HepG2 (cell line): ENCODE results near the gene GBE1. TPM values are rescaled to one million over a fixed set of nuclear protein-coding genes. Genes with fewer than 3 reads are reported as not detected.

Source experiments
- ATAC-seq: fragments of 200-7000 bp; cut with Tn5 transposase; 3 replicates; pipeline ENCODE4 v1.9.1; 2020; ENCODE audit warnings: mild to moderate bottlenecking, moderate library complexity
- BruUV-seq: library from RNA; stranded (reverse); fragments of 400-500 nt; replicated peaks from 2 replicates; lab custom pipeline; 2021; lab: Mats Ljungman, UMichigan
- CTCF ChIA-PET: fragments of 300-600 bp; formaldehyde crosslinking; extraction: SDS; loops from one replicate; lab custom pipeline; 2021; ENCODE audit warnings: low total read pairs, inconsistent platforms, low intra/inter-chr PET ratio; lab: Yijun Ruan, JAX
- POLR2A ChIA-PET: fragments of 350-600 bp; sonication (Branson Sonifier 250); formaldehyde crosslinking; loops from one replicate; lab custom pipeline; 2020; ENCODE audit warnings: antibody characterized with exemption, inconsistent platforms; lab: Yijun Ruan, JAX
- DNase-seq: peaks from one replicate; pipeline ENCODE4 v3.0.0-alpha.2; 2015; ENCODE audit warnings: low spot score
- FAIRE-seq: peaks from 3 replicates; lab custom pipeline; 2011; peaks lifted over from hg19 to GRCh38; lab: Jason Lieb, UNC
- H2AFZ ChIP-seq: one replicate; pipeline ENCODE4 v1.6.1; 2011; ENCODE audit warnings: low read length, inconsistent platforms
- H3K27ac ChIP-seq: fragments of 300-600 bp; 3 replicates; pipeline ENCODE4 v1.8.0; 2011; ENCODE audit warnings: mixed run types, mild to moderate bottlenecking, mixed read lengths, low read length, inconsistent platforms; ENCODE audit not compliant: insufficient read depth; ENCODE audit errors: extremely low read length
- H3K27me3 ChIP-seq, 2 experiments: fragments of 200-600 bp in 1 of 2; 2 replicates in 1 of 2; 3 replicates in 1 of 2; pipeline versions ENCODE4 v1.6.0 to v1.8.0; 2011; ENCODE audit warnings: low read length in 2 of 2, mild to moderate bottlenecking in 2 of 2, moderate library complexity in 2 of 2, inconsistent platforms in 1 of 2; ENCODE audit not compliant: insufficient read depth in 2 of 2, control insufficient read depth in 1 of 2
- H3K36me3 ChIP-seq, 2 experiments: fragments of 200-600 bp in 1 of 2; replicated peaks in 1 of 2; 2 replicates in 1 of 2; 3 replicates in 1 of 2; pipeline versions ENCODE4 v1.5.1 to v1.8.0; 2011; ENCODE audit warnings: low read length in 2 of 2, inconsistent platforms in 1 of 2; ENCODE audit not compliant: insufficient read depth in 2 of 2, control insufficient read depth in 1 of 2
- H3K4me1 ChIP-seq: 2 replicates; pipeline ENCODE4 v1.5.1; 2012; ENCODE audit warnings: low read length, inconsistent platforms; ENCODE audit not compliant: insufficient read depth
- H3K4me2 ChIP-seq: 2 replicates; pipeline ENCODE4 v1.6.0; 2011; ENCODE audit warnings: low read depth, low read length, inconsistent platforms
- H3K4me3 ChIP-seq, 3 experiments: fragments of 200-600 bp in 1 of 3; sonication (generic), shearing (Covaris generic) in 1 of 3; replicated peaks in 1 of 3; 2 replicates each; pipeline ENCODE4 v1.5.1; 2011 to 2016; ENCODE audit warnings: low read length in 3 of 3, inconsistent platforms in 2 of 3, low read depth in 2 of 3, mild to moderate bottlenecking in 2 of 3, control low read depth in 1 of 3, mixed read lengths in 1 of 3; ENCODE audit not compliant: insufficient read depth in 1 of 3
- H3K79me2 ChIP-seq: one replicate; pipeline ENCODE4 v1.6.1; 2011; ENCODE audit warnings: low read length, inconsistent platforms; ENCODE audit not compliant: insufficient read depth
- H3K9ac ChIP-seq: 2 replicates; pipeline ENCODE4 v1.6.0; 2011; ENCODE audit warnings: mild to moderate bottlenecking, low read depth, low read length, inconsistent platforms; ENCODE audit not compliant: insufficient read depth
- H3K9me3 ChIP-seq: 2 replicates; pipeline ENCODE4 v1.5.1; 2012; ENCODE audit warnings: mild to moderate bottlenecking, low read length
- H4K20me1 ChIP-seq: 2 replicates; pipeline ENCODE4 v1.6.0; 2011; ENCODE audit warnings: inconsistent platforms, mild to moderate bottlenecking, low read length, moderate library complexity; ENCODE audit not compliant: insufficient read depth
- CBFB ChIP-seq: sonication (generic); formaldehyde crosslinking; IDR thresholded peaks from 2 replicates; pipeline ENCODE4 v1.4.0; 2020; ENCODE audit warnings: missing genetic modification reagents
- CHD2 ChIP-seq: IDR thresholded peaks from 2 replicates; pipeline ENCODE4 v1.6.1; 2011; ENCODE audit warnings: low read depth, low read length, improper control_type of control experiment
- KAT8 ChIP-seq: IDR thresholded peaks from 2 replicates; pipeline ENCODE4 v1.6.1; 2016; ENCODE audit warnings: missing genetic modification reagents, missing compliant biosample characterization
- KDM6A ChIP-seq: IDR thresholded peaks from 2 replicates; pipeline ENCODE4 v1.6.1; 2016; ENCODE audit warnings: low read depth
- NFKB2 ChIP-seq: sonication (generic); formaldehyde crosslinking; IDR thresholded peaks from 2 replicates; pipeline ENCODE4 v1.4.0; 2020; ENCODE audit warnings: missing genetic modification reagents, borderline replicate concordance
- RFX3 ChIP-seq: IDR thresholded peaks from 2 replicates; pipeline ENCODE4 v1.6.1; 2016; ENCODE audit warnings: missing biosample characterization, missing genetic modification reagents
- RFXAP ChIP-seq: sonication (generic); formaldehyde crosslinking; IDR thresholded peaks from 2 replicates; pipeline ENCODE4 v1.4.0; 2020; ENCODE audit warnings: missing genetic modification reagents, borderline replicate concordance
- TBP ChIP-seq: sonication (generic); formaldehyde crosslinking; IDR thresholded peaks from 2 replicates; pipeline ENCODE4 v1.5.0; 2020; ENCODE audit warnings: missing genetic modification reagents
- U2AF1 ChIP-seq: fragments of 200-400 bp; formaldehyde crosslinking; optimal IDR thresholded peaks from 2 replicates; pipeline ENCODE3; 2017; ENCODE audit warnings: mild to moderate bottlenecking, low read depth, low read length
- ZEB1 ChIP-seq: IDR thresholded peaks from 2 replicates; pipeline ENCODE4 v1.6.1; 2012; ENCODE audit warnings: mild to moderate bottlenecking, low read depth, inconsistent platforms; ENCODE audit not compliant: insufficient replicate concordance
- ZNF362 ChIP-seq: sonication (generic); formaldehyde crosslinking; IDR thresholded peaks from 2 replicates; pipeline ENCODE4 v1.4.0; 2020; ENCODE audit warnings: missing genetic modification reagents, mild to moderate bottlenecking, borderline replicate concordance
- ZNF605 ChIP-seq: sonication (generic); formaldehyde crosslinking; IDR thresholded peaks from 2 replicates; pipeline ENCODE4 v1.8.0; 2022; ENCODE audit warnings: mild to moderate bottlenecking, missing genetic modification reagents
- ZNF703 ChIP-seq: sonication (generic); formaldehyde crosslinking; IDR thresholded peaks from 2 replicates; pipeline ENCODE4 v1.5.1; 2020; ENCODE audit warnings: missing genetic modification reagents, mild to moderate bottlenecking, moderate library complexity, borderline replicate concordance
- ZNF766 ChIP-seq: sonication (generic); formaldehyde crosslinking; IDR thresholded peaks from 2 replicates; pipeline ENCODE4 v1.5.0; 2020; ENCODE audit warnings: missing genetic modification reagents, borderline replicate concordance
- WGBS: methylation state at CpG from one replicate; pipeline ENCODE4 v1.1.6; 2017; ENCODE audit warnings: low lambda C conversion rate; 5-methylcytosine and 5-hydroxymethylcytosine counted together
- in situ Hi-C: cut with HindIII; loops from 2 replicates; pipeline ENCODE4 v1.10.0; 2017; ENCODE audit warnings: low pct_unique_long_range_greater_than_20kb; ENCODE audit not compliant: extremely low pct_ligation_motif_present
- intact Hi-C: fragments of 100-400 bp; cut with micrococcal nuclease; formaldehyde crosslinking; loops from one replicate; pipeline ENCODE4 v1.10.0; 2022; ENCODE audit not compliant: unreplicated experiment
- polyA plus RNA-seq, 8 experiments: library from polyadenylated mRNA; depleted of rRNA in 3 of 8; stranded (reverse) in 7 of 8; unstranded in 1 of 8; fragments of >200 nt; fragmentation: Illumina TruSeq in 4 of 8; extraction: Trizol in 4 of 8; gene quantifications; 2 replicates each; pipeline versions ENCODE4 v1.2.1 to v1.2.3, GENCODE V29; 2011 to 2016; ENCODE audit warnings: low read depth in 4 of 8, missing spikeins in 1 of 8, mixed read lengths in 1 of 8; ENCODE audit not compliant: insufficient read depth in 1 of 8
- total RNA-seq, 5 experiments: library from RNA; depleted of rRNA; stranded (reverse); fragments of >200 nt; fragmentation: Illumina TruSeq; extraction: Trizol; gene quantifications; 2 replicates each; pipeline ENCODE4 v1.2.3, GENCODE V29; 2016; ENCODE audit warnings: low read depth in 1 of 5
- TF ChIP-seq, protein P1 (sequence below): sonication (generic); formaldehyde crosslinking; conservative IDR thresholded peaks from 2 replicates; pipeline ENCODE4 v1.4.0; 2020; ENCODE audit warnings: missing genetic modification reagents
- TF ChIP-seq, protein P2 (sequence below): sonication (generic); formaldehyde crosslinking; IDR thresholded peaks from 2 replicates; pipeline ENCODE4 v1.5.0; 2020; ENCODE audit warnings: mild to moderate bottlenecking, missing genetic modification reagents, moderate library complexity
- TF ChIP-seq, protein P3 (sequence below): sonication (generic); formaldehyde crosslinking; IDR thresholded peaks from 2 replicates; pipeline ENCODE4 v1.4.0; 2020; ENCODE audit warnings: missing genetic modification reagents, borderline replicate concordance
- TF ChIP-seq, protein P4 (sequence below): sonication (generic); formaldehyde crosslinking; IDR thresholded peaks from 2 replicates; pipeline ENCODE4 v1.4.0; 2020; ENCODE audit warnings: missing genetic modification reagents

GBE1 gene
- total and polyA plus RNA-seq, 2 of the 13 experiments (the other 11 are each of a cell fraction or from before 2014, with no cell fraction given) = 22.9 to 36.1 TPM

- TF ChIP-seq ZNF362 (CRISPR knock-in tag) (no peak), CBFB (CRISPR knock-in tag) (no peak), KAT8 (CRISPR knock-in tag) (no peak)
Observed at GRCh38 chr3:81581966-81582599, 179.4 kb downstream of the GBE1 start (continued).

DNA sequence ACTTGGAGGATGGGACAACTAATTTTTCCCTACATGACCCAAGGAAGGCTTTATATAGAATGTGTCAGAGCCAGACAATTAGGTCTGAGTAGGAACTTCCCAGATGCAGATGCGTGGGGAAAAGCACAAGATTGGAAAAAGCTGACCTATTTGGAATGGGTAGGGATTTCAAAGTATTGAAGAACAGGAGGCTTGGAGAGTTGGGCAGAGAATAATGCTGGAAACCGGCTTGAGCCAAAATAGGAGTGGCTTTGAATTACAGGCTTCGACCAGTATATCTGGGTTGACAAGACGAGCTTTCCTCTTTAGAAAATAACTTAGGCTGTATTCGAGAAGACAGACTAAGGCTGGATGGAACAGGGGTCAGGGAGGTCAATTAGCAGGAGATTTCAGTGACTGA, 181.1 kb downstream of the GBE1 start:
- no peak for ATAC-seq
- Histone ChIP-seq H4K20me1 (no peaks in the 10 kb centered on the region), H2AFZ (no peak overlapping the region), H3K27me3 (no peaks in the 10 kb centered on the region), H3K4me2 (no peak overlapping the region), H3K9ac (no peak overlapping the region), H3K4me1 (no peaks in the 10 kb centered on the region), H3K4me3 (no peak overlapping the region), H3K9me3 (no peaks in the 10 kb centered on the region), H3K36me3 (peaks cover 0 to 11% of the 10 kb centered on the region in 2 experiments; a peak in 1 of 5 replicates), H3K79me2 (no peaks in the 10 kb centered on the region), H3K27ac (no peak overlapping the region)
- no TSS peak for BruUV-seq
- no peak for FAIRE-seq
- ChIA-PET CTCF (no interaction called here), POLR2A (no interaction called here)
- in situ Hi-C loops = no loop called here
- 94% methylated on average over 5 of the region's 5 CpGs for WGBS
- no peak for DNase-seq
- intact Hi-C loops = loop anchor here (10.0 kb wide), 1 partner anchor 554 kb away; no protein-coding TSS in a partner anchor
- TF ChIP-seq U2AF1 = no peak
- no peak for TF ChIP-seq ZNF605
- no peak for TF ChIP-seq KDM6A (CRISPR knock-in tag)
- TF ChIP-seq ZEB1 = no peak
- TF ChIP-seq ZNF703 (CRISPR knock-in tag) = no peak
- TF ChIP-seq, protein P1, sequence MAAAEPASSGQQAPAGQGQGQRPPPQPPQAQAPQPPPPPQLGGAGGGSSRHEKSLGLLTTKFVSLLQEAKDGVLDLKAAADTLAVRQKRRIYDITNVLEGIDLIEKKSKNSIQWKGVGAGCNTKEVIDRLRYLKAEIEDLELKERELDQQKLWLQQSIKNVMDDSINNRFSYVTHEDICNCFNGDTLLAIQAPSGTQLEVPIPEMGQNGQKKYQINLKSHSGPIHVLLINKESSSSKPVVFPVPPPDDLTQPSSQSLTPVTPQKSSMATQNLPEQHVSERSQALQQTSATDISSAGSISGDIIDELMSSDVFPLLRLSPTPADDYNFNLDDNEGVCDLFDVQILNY (CRISPR knock-in tag) = no peak
- no peak for TF ChIP-seq NFKB2 (CRISPR knock-in tag)
- TF ChIP-seq, protein P2, sequence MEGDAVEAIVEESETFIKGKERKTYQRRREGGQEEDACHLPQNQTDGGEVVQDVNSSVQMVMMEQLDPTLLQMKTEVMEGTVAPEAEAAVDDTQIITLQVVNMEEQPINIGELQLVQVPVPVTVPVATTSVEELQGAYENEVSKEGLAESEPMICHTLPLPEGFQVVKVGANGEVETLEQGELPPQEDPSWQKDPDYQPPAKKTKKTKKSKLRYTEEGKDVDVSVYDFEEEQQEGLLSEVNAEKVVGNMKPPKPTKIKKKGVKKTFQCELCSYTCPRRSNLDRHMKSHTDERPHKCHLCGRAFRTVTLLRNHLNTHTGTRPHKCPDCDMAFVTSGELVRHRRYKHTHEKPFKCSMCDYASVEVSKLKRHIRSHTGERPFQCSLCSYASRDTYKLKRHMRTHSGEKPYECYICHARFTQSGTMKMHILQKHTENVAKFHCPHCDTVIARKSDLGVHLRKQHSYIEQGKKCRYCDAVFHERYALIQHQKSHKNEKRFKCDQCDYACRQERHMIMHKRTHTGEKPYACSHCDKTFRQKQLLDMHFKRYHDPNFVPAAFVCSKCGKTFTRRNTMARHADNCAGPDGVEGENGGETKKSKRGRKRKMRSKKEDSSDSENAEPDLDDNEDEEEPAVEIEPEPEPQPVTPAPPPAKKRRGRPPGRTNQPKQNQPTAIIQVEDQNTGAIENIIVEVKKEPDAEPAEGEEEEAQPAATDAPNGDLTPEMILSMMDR = no peak
- TF ChIP-seq RFX3 = no peak
- no peak for TF ChIP-seq TBP
- no peak for TF ChIP-seq ZNF766 (CRISPR knock-in tag)
- no peak for TF ChIP-seq RFXAP (CRISPR knock-in tag)
- TF ChIP-seq, protein P3, sequence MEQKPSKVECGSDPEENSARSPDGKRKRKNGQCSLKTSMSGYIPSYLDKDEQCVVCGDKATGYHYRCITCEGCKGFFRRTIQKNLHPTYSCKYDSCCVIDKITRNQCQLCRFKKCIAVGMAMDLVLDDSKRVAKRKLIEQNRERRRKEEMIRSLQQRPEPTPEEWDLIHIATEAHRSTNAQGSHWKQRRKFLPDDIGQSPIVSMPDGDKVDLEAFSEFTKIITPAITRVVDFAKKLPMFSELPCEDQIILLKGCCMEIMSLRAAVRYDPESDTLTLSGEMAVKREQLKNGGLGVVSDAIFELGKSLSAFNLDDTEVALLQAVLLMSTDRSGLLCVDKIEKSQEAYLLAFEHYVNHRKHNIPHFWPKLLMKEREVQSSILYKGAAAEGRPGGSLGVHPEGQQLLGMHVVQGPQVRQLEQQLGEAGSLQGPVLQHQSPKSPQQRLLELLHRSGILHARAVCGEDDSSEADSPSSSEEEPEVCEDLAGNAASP (CRISPR knock-in tag) = no peak
- TF ChIP-seq CHD2 = no peak
- TF ChIP-seq, protein P4, sequence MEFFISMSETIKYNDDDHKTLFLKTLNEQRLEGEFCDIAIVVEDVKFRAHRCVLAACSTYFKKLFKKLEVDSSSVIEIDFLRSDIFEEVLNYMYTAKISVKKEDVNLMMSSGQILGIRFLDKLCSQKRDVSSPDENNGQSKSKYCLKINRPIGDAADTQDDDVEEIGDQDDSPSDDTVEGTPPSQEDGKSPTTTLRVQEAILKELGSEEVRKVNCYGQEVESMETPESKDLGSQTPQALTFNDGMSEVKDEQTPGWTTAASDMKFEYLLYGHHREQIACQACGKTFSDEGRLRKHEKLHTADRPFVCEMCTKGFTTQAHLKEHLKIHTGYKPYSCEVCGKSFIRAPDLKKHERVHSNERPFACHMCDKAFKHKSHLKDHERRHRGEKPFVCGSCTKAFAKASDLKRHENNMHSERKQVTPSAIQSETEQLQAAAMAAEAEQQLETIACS (CRISPR knock-in tag) = no peak
